T47D (cell line): Measurements from ENCODE around the gene CLDN2.

ENCODE experiments used
- DNase-seq, 2 experiments: peaks; one replicate each; pipeline versions ENCODE4 v3.0.0 to v3.0.0-alpha.2; 2011 to 2012; ENCODE audit warnings: low read depth in 1 of 2, low spot score in 1 of 2
- JUND ChIP-seq: IDR thresholded peaks from 2 replicates; pipeline ENCODE4 v1.6.1; 2012; ENCODE audit warnings: low read depth
- in situ Hi-C: cut with HindIII; loops from 2 replicates; pipeline ENCODE4 v1.10.0; 2016; ENCODE audit warnings: low sequenced_read_pairs, low pct_unique_long_range_greater_than_20kb

Gene CLDN2

GRCh38 chrX:106931831-106932491, 11.8 kb downstream of the CLDN2 start:
- in situ Hi-C loops: no loop called here
- TF ChIP-seq JUND: no peak
- no peak for DNase-seq

GRCh38 chrX:106932492-106932923, 12.3 kb downstream of the CLDN2 start:
- no peak for TF ChIP-seq JUND
- in situ Hi-C loops: no loop called here

GRCh38 chrX:106932960-106933537, 12.8 kb downstream of the CLDN2 start:
- in situ Hi-C loops: no loop called here
- DNase-seq: no peak
- TF ChIP-seq JUND: no peak

More at GRCh38 chrX:106932492-106932923, 12.3 kb downstream of the CLDN2 start:
- no peak for DNase-seq

- DNase-seq: no peak
These were observed 13.3 kb downstream of the CLDN2 start for GRCh38 chrX:106933538-106933961.

GRCh38 chrX:106935175-106935574, 15.0 kb downstream of the CLDN2 start:
- DNase-seq: no peak
- in situ Hi-C loops: no loop called here
- no peak for TF ChIP-seq JUND

More at GRCh38 chrX:106933538-106933961, 13.3 kb downstream of the CLDN2 start:
- in situ Hi-C loops: no loop called here
- no peak for TF ChIP-seq JUND

- in situ Hi-C loops: no loop called here
- TF ChIP-seq JUND: no peak
- DNase-seq: no peak
These were observed 16.0 kb downstream of the CLDN2 start for GRCh38 chrX:106936246-106936645.

GRCh38 chrX:106939566-106939965, 19.4 kb downstream of the CLDN2 start:
- in situ Hi-C loops: no loop called here
- TF ChIP-seq JUND: no peak
- no peak for DNase-seq

GRCh38 chrX:106940068-106940467, 19.9 kb downstream of the CLDN2 start:
- no peak for TF ChIP-seq JUND
- DNase-seq: no peak
- in situ Hi-C loops: no loop called here

GRCh38 chrX:106946464-106946863, 26.3 kb downstream of the CLDN2 start:
- in situ Hi-C loops: no loop called here
- no peak for TF ChIP-seq JUND
- DNase-seq: no peak

GRCh38 chrX:106948641-106949040, 28.4 kb downstream of the CLDN2 start:
- DNase-seq: no peak
- in situ Hi-C loops: no loop called here
- no peak for TF ChIP-seq JUND

GRCh38 chrX:106949366-106949765, 29.2 kb downstream of the CLDN2 start:
- in situ Hi-C loops: no loop called here
- no peak for DNase-seq
- TF ChIP-seq JUND: no peak

- TF ChIP-seq JUND: no peak
- in situ Hi-C loops: no loop called here
- DNase-seq: no peak
These were observed 30.2 kb downstream of the CLDN2 start for GRCh38 chrX:106950381-106950780.

GRCh38 chrX:106951230-106951629, 31.0 kb downstream of the CLDN2 start:
- in situ Hi-C loops: no loop called here
- TF ChIP-seq JUND: no peak
- no peak for DNase-seq
